Trophoblast cell (in vitro differentiated cells and primary cell): ENCODE data around the gene GPR135. TPM values are rescaled to one million over a fixed set of nuclear protein-coding genes. Genes with fewer than 3 reads are reported as not detected.

ENCODE experiments used
- DNase-seq, 2 donors: peaks; one replicate each; pipeline ENCODE4 v3.0.0-alpha.2; 2016
- H2AFZ ChIP-seq: 2 replicates; pipeline ENCODE4 v1.6.1; 2013; ENCODE audit warnings: low read length, moderate library complexity, mild to moderate bottlenecking; ENCODE audit not compliant: insufficient read depth, poor library complexity
- H2AK5ac ChIP-seq: 2 replicates; pipeline ENCODE4 v1.6.1; 2013; ENCODE audit warnings: mild to moderate bottlenecking, low read length
- H2BK120ac ChIP-seq: 2 replicates; pipeline ENCODE4 v1.6.1; 2013; ENCODE audit warnings: low read length, mild to moderate bottlenecking, moderate library complexity; ENCODE audit not compliant: insufficient read depth, poor library complexity
- H2BK12ac ChIP-seq: 2 replicates; pipeline ENCODE4 v1.6.1; 2013; ENCODE audit warnings: mild to moderate bottlenecking, low read length, moderate library complexity
- H2BK5ac ChIP-seq: 2 replicates; pipeline ENCODE4 v1.6.1; 2013; ENCODE audit warnings: low read length, low read depth, moderate library complexity, mild to moderate bottlenecking; ENCODE audit not compliant: poor library complexity
- H3K14ac ChIP-seq: 2 replicates; pipeline ENCODE4 v1.6.1; 2013; ENCODE audit warnings: mild to moderate bottlenecking, low read length
- H3K18ac ChIP-seq: 2 replicates; pipeline ENCODE4 v1.6.1; 2013; ENCODE audit warnings: mild to moderate bottlenecking, low read length
- H3K23ac ChIP-seq: 2 replicates; pipeline ENCODE4 v1.6.1; 2013; ENCODE audit warnings: low read length
- H3K27ac ChIP-seq: 2 replicates; pipeline ENCODE4 v1.5.1; 2013; ENCODE audit warnings: low read depth, mild to moderate bottlenecking, inconsistent platforms, low read length, moderate library complexity
- H3K27me3 ChIP-seq: 2 replicates; pipeline ENCODE4 v1.6.1; 2013; ENCODE audit warnings: inconsistent platforms, mild to moderate bottlenecking, low read length, moderate library complexity; ENCODE audit not compliant: insufficient read depth
- H3K36me3 ChIP-seq, 2 experiments: 1 replicate in 1 of 2; 2 replicates in 1 of 2; pipeline ENCODE4 v1.6.1; 2013; ENCODE audit warnings: low read length in 2 of 2, mild to moderate bottlenecking in 2 of 2, moderate library complexity in 1 of 2; ENCODE audit not compliant: insufficient read depth in 2 of 2, control insufficient read depth in 1 of 2
- H3K4ac ChIP-seq: 2 replicates; pipeline ENCODE4 v1.6.1; 2013; ENCODE audit warnings: low read depth, mild to moderate bottlenecking, low read length, moderate library complexity
- H3K4me1 ChIP-seq, 2 experiments: 1 replicate in 1 of 2; 2 replicates in 1 of 2; pipeline ENCODE4 v1.6.1; 2013; ENCODE audit warnings: low read length in 2 of 2, mild to moderate bottlenecking in 2 of 2, moderate library complexity in 1 of 2; ENCODE audit not compliant: insufficient read depth in 2 of 2, control insufficient read depth in 1 of 2
- H3K4me2 ChIP-seq: 2 replicates; pipeline ENCODE4 v1.6.1; 2013; ENCODE audit warnings: inconsistent platforms, mild to moderate bottlenecking, low read length, moderate library complexity
- H3K4me3 ChIP-seq: 2 replicates; pipeline ENCODE4 v1.5.1; 2013; ENCODE audit warnings: mild to moderate bottlenecking, low read depth, low read length, inconsistent platforms
- H3K79me1 ChIP-seq: one replicate; pipeline ENCODE4 v1.6.1; 2013; ENCODE audit warnings: low read length
- H3K79me2 ChIP-seq: 2 replicates; pipeline ENCODE4 v1.6.1; 2013; ENCODE audit warnings: low read length, mild to moderate bottlenecking; ENCODE audit not compliant: control insufficient read depth, insufficient read depth, poor library complexity
- H3K9ac ChIP-seq: 2 replicates; pipeline ENCODE4 v1.6.1; 2013; ENCODE audit warnings: mild to moderate bottlenecking, low read length
- H3K9me3 ChIP-seq: 2 replicates; pipeline ENCODE4 v1.6.1; 2013; ENCODE audit warnings: low read depth, mild to moderate bottlenecking, control low read depth, inconsistent platforms, low read length; ENCODE audit not compliant: insufficient read depth
- H4K12ac ChIP-seq: 2 replicates; pipeline ENCODE4 v1.6.1; 2013; ENCODE audit warnings: low read depth, mild to moderate bottlenecking, low read length, moderate library complexity
- H4K8ac ChIP-seq: 2 replicates; pipeline ENCODE4 v1.6.1; 2013; ENCODE audit warnings: low read depth, mild to moderate bottlenecking, low read length, moderate library complexity
- H4K91ac ChIP-seq: one replicate; pipeline ENCODE4 v1.6.1; 2013; ENCODE audit warnings: low read depth, mild to moderate bottlenecking, low read length, moderate library complexity
- WGBS: extraction: QIAGEN DNeasy Blood & Tissue Kit; methylation state at CpG from one replicate; pipeline ENCODE4 v1.1.7; 2013; ENCODE audit warnings: missing lambda C conversion rate; ENCODE audit not compliant: insufficient read length, insufficient coverage; ENCODE audit errors: extremely low coverage; 5-methylcytosine and 5-hydroxymethylcytosine counted together
- polyA plus RNA-seq: library from polyadenylated mRNA; stranded (reverse); fragments of 200-250 nt; gene quantifications from 2 replicates; pipeline ENCODE4 v1.2.3, GENCODE V29; 2013

Gene GPR135, protein sequence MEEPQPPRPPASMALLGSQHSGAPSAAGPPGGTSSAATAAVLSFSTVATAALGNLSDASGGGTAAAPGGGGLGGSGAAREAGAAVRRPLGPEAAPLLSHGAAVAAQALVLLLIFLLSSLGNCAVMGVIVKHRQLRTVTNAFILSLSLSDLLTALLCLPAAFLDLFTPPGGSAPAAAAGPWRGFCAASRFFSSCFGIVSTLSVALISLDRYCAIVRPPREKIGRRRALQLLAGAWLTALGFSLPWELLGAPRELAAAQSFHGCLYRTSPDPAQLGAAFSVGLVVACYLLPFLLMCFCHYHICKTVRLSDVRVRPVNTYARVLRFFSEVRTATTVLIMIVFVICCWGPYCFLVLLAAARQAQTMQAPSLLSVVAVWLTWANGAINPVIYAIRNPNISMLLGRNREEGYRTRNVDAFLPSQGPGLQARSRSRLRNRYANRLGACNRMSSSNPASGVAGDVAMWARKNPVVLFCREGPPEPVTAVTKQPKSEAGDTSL
- 0.23 and 0.25 TPM in 2 replicates for polyA plus RNA-seq

DNA sequence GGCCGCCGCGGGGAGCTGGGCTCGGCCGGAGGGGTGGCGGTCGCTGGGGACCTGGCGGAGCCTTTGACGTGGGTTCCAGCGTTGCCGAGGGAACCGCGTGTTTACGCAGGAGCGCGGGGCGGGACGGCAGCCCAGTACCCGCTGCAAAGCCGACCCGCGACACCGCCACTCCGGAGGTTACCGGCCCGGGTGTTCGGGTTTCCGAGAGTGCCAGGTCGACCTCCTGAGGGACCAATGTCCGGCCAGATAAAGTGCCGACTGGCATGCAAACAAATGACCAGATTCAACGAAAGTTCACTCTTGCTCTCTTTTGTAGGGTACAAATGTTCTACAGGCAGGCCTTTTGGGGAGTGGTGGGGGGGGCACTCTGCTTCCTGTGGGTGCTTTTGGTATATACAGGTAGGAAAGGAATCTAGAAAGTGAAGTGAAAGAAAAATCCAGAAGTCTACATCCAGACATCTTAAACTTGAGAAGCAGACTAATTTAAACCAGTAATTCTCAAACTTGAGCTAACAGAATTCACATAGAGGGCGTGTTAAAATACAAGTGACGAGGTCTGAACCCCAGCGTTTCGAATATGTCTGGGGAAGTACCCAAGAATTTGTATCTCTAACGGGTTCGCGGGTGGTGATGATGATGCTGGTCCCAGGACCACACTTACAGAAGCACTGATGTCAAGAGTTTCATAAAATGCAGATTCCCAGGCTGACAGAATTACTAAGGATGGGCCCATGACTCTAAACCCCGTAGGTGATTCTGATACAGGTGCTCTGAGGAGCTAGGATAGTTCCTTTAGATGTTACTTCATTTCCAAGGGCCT, at the start of gene GPR135:
Gene GPR135 (minus strand): TSS at position 65 of the 820 bp plus-strand sequence. CDS start 154 bp downstream, outside the sequence.
- H3K27me3 ChIP-seq: peaks cover 14% of the 10 kb centered on the region
- no peak within 1 kb of the TSS for H3K9ac ChIP-seq
- H3K79me2 ChIP-seq: no peaks in the 10 kb centered on the region
- H2BK12ac ChIP-seq: no peak within 1 kb of the TSS
- H2AFZ ChIP-seq: peak within 1 kb of the TSS; percentile 14
- H3K79me1 ChIP-seq: no peaks in the 10 kb centered on the region
- H3K9me3 ChIP-seq: no peaks in the 10 kb centered on the region
- WGBS: no CpG with 5 or more reads among the region's 40 CpGs
- H3K23ac ChIP-seq: no peak within 1 kb of the TSS
- no peak within 1 kb of the TSS for H2BK5ac ChIP-seq
- no peak within 1 kb of the TSS for H3K14ac ChIP-seq
- no peak within 1 kb of the TSS for H4K8ac ChIP-seq
- no peaks in the 10 kb centered on the region for H3K36me3 ChIP-seq
- peaks cover 7% of the 10 kb centered on the region in 2 experiments for H3K4me1 ChIP-seq
- H3K27ac ChIP-seq: no peak within 1 kb of the TSS
- no peak within 1 kb of the TSS for H3K4ac ChIP-seq
- H4K12ac ChIP-seq: no peak within 1 kb of the TSS
- no peak within 1 kb of the TSS for H2AK5ac ChIP-seq
- peak in 1 of 2 donors; percentile 16 for DNase-seq
- H2BK120ac ChIP-seq: no peak within 1 kb of the TSS
- H3K4me3 ChIP-seq: peak within 1 kb of the TSS; percentile 72
- H4K91ac ChIP-seq: no peak within 1 kb of the TSS
- H3K4me2 ChIP-seq: peak within 1 kb of the TSS; percentile 89
- no peak within 1 kb of the TSS for H3K18ac ChIP-seq

DNA sequence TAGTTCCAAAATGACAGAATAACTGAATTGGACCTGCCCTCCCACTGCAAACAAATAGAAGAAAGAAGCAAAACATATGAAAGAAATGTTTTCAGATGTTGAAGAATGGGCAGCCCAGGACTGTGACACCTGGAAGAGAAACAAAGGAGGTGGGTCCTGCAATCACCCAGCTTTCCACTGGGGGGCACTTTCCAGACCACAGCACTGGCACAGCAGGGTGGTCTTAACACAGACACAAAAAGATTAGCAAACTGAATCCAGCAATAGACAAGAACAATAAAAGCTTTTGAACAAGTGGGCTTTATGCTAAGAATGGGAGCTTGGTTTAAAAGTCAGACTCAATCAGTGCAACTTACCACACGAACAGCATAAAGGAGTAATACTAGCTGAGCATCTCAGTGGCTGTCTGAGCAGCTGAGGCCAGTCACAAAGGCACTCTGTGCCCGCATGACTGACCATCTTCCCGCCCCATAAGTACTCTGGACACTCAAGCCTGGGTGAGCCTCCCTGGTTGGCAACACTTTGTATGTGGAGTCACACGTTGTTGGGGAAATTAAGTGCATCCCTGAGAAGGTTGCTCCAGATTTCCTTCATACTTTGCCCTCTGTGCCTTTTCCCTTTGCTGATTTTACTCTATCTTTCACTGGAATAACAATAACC, 46.9 kb upstream of the GPR135 start:
- Histone ChIP-seq H3K4me3 (no peak overlapping the region), H3K36me3 (no peaks in the 10 kb centered on the region), H2BK5ac (no peak overlapping the region), H3K9me3 (no peaks in the 10 kb centered on the region), H3K4ac (no peak overlapping the region), H2BK120ac (no peak overlapping the region), H3K9ac (no peak overlapping the region), H4K8ac (no peak overlapping the region), H3K79me2 (no peaks in the 10 kb centered on the region), H2BK12ac (no peak overlapping the region), H4K12ac (no peak overlapping the region), H3K18ac (no peak overlapping the region), H3K79me1 (no peaks in the 10 kb centered on the region), H2AK5ac (no peak overlapping the region), H2AFZ (no peak overlapping the region), H3K4me1 (peaks cover 0 to 2% of the 10 kb centered on the region in 2 experiments), H3K27me3 (no peaks in the 10 kb centered on the region), H3K14ac (no peak overlapping the region), H3K27ac (no peak overlapping the region), H3K4me2 (no peak overlapping the region), H4K91ac (no peak overlapping the region), H3K23ac (no peak overlapping the region)
- no CpG with 5 or more reads among the region's 4 CpGs for WGBS
- DNase-seq: peak in 1 of 2 donors; percentile 10

- Histone ChIP-seq H2AK5ac (no peak overlapping the region), H4K91ac (no peak overlapping the region), H3K4ac (no peak overlapping the region), H3K36me3 (no peaks in the 10 kb centered on the region), H3K18ac (no peak overlapping the region), H3K79me2 (no peaks in the 10 kb centered on the region), H4K12ac (no peak overlapping the region), H2BK12ac (no peak overlapping the region), H3K23ac (no peak overlapping the region), H2BK5ac (no peak overlapping the region), H3K27me3 (no peaks in the 10 kb centered on the region), H3K9ac (no peak overlapping the region), H2AFZ (no peak overlapping the region), H3K79me1 (no peaks in the 10 kb centered on the region), H4K8ac (no peak overlapping the region), H3K4me3 (no peak overlapping the region), H3K9me3 (no peaks in the 10 kb centered on the region), H3K27ac (no peak overlapping the region), H3K4me1 (peaks cover 0 to 2% of the 10 kb centered on the region in 2 experiments), H3K14ac (no peak overlapping the region), H3K4me2 (no peak overlapping the region), H2BK120ac (no peak overlapping the region)
- no CpG with 5 or more reads among the region's 3 CpGs for WGBS
- no peak for DNase-seq
Measured at GRCh38 chr14:59510966-59511365, 45.8 kb upstream of the GPR135 start.

- no peak overlapping the region for H3K4ac ChIP-seq
- no peaks in the 10 kb centered on the region for H3K79me2 ChIP-seq
- WGBS: no CpG with 5 or more reads among the region's 2 CpGs
- H3K36me3 ChIP-seq: no peaks in the 10 kb centered on the region
- no peak overlapping the region for H4K91ac ChIP-seq
- no peak overlapping the region for H4K8ac ChIP-seq
- no peak overlapping the region for H3K18ac ChIP-seq
- no peaks in the 10 kb centered on the region for H3K79me1 ChIP-seq
- H2AFZ ChIP-seq: no peak overlapping the region
- no peaks in the 10 kb centered on the region for H3K27me3 ChIP-seq
- no peak overlapping the region for H2AK5ac ChIP-seq
- H3K27ac ChIP-seq: no peak overlapping the region
- no peak overlapping the region for H3K4me3 ChIP-seq
- no peak overlapping the region for H3K14ac ChIP-seq
- H3K4me2 ChIP-seq: no peak overlapping the region
- H2BK120ac ChIP-seq: no peak overlapping the region
- H4K12ac ChIP-seq: no peak overlapping the region
- H3K9me3 ChIP-seq: no peaks in the 10 kb centered on the region
- H3K23ac ChIP-seq: no peak overlapping the region
- H3K4me1 ChIP-seq: peaks cover 0 to 2% of the 10 kb centered on the region in 2 experiments
- no peak overlapping the region for H3K9ac ChIP-seq
- no peak for DNase-seq
- H2BK12ac ChIP-seq: no peak overlapping the region
- H2BK5ac ChIP-seq: no peak overlapping the region
Measured at GRCh38 chr14:59510001-59510400, 44.8 kb upstream of the GPR135 start.
